Panc1 (cell line): ENCODE data around the gene NAB2.

Experiments used
- CTCF ChIP-seq: fragments of 450-650 bp; IDR thresholded peaks from 2 replicates; pipeline ENCODE4 v1.5.1; 2017; ENCODE audit warnings: mild to moderate bottlenecking
- POLR2AphosphoS5 ChIP-seq: IDR thresholded peaks from 2 replicates; pipeline ENCODE4 v1.6.1; 2012; ENCODE audit warnings: mild to moderate bottlenecking, low read depth, low read length, moderate library complexity
- REST ChIP-seq, 2 experiments: IDR thresholded peaks; 2 replicates each; pipeline ENCODE4 v1.6.1; 2011 to 2012; ENCODE audit warnings: low read depth in 2 of 2, control low read depth in 1 of 2, low read length in 1 of 2, mild to moderate bottlenecking in 1 of 2, moderate library complexity in 1 of 2; ENCODE audit not compliant: insufficient read depth in 1 of 2
- SIN3A ChIP-seq: IDR thresholded peaks from 2 replicates; pipeline ENCODE4 v1.6.1; 2012; ENCODE audit warnings: low read depth, mild to moderate bottlenecking, low read length, moderate library complexity, borderline replicate concordance; ENCODE audit not compliant: insufficient read depth
- TCF7L2 ChIP-seq: IDR thresholded peaks from 2 replicates; pipeline ENCODE4 v1.6.1; 2011; ENCODE audit warnings: mild to moderate bottlenecking, low read depth, low read length, inconsistent platforms

- TF ChIP-seq CTCF (no peak), REST (IDR thresholded peaks at IDR 0.05; ENCODE audit: insufficient read depth in 1 of 2, low read depth in 2 of 2, low read length in 1 of 2) (no peak), POLR2AphosphoS5 (no peak), TCF7L2 (no peak), SIN3A (no peak)
These were observed 37.6 kb downstream of the NAB2 start for GRCh38 chr12:57126561-57126960.
